Progenitor cell of endocrine pancreas (in vitro differentiated cells): ENCODE measurements around the gene TRPV2. TPM values are rescaled to one million over a fixed set of nuclear protein-coding genes. Genes with fewer than 3 reads are reported as not detected.

Source experiments
- DNase-seq: peaks from one replicate; pipeline ENCODE4 v3.0.0; 2021; ENCODE audit warnings: low spot score; ENCODE audit not compliant: unreplicated experiment
- H3K27ac Mint-ChIP-seq: 2 replicates; pipeline ENCODE4 v1.8.0; 2021; ENCODE audit warnings: mild to moderate bottlenecking, moderate library complexity, mixed read lengths
- H3K27me3 Mint-ChIP-seq: 2 replicates; pipeline ENCODE4 v1.8.0; 2021; ENCODE audit warnings: mixed read lengths
- H3K36me3 Mint-ChIP-seq: 2 replicates; pipeline ENCODE4 v1.8.0; 2022; ENCODE audit warnings: mixed read lengths; ENCODE audit not compliant: insufficient read depth
- H3K4me1 Mint-ChIP-seq: 2 replicates; pipeline ENCODE4 v1.8.0; 2021; ENCODE audit warnings: low read depth, mixed read lengths
- H3K4me3 Mint-ChIP-seq: 2 replicates; pipeline ENCODE4 v1.8.0; 2021; ENCODE audit warnings: low read depth, mild to moderate bottlenecking, moderate library complexity, mixed read lengths
- H3K9me3 Mint-ChIP-seq: 2 replicates; pipeline ENCODE4 v1.8.0; 2021; ENCODE audit warnings: low read depth, mixed read lengths
- total RNA-seq: library from RNA; stranded (reverse); gene quantifications from 2 replicates; pipeline ENCODE4 v1.2.1, GENCODE V29; 2021
- TF ChIP-seq, protein P1 (sequence below): fragments of 200-600 bp; sonication (generic); IDR thresholded peaks from one replicate; pipeline ENCODE4 v1.5.0; 2021; ENCODE audit warnings: antibody characterized with exemption, mild to moderate bottlenecking; ENCODE audit not compliant: unreplicated experiment

TRPV2 gene
- total RNA-seq, 1 donor from 2014 or later = 2.1 TPM

DNA sequence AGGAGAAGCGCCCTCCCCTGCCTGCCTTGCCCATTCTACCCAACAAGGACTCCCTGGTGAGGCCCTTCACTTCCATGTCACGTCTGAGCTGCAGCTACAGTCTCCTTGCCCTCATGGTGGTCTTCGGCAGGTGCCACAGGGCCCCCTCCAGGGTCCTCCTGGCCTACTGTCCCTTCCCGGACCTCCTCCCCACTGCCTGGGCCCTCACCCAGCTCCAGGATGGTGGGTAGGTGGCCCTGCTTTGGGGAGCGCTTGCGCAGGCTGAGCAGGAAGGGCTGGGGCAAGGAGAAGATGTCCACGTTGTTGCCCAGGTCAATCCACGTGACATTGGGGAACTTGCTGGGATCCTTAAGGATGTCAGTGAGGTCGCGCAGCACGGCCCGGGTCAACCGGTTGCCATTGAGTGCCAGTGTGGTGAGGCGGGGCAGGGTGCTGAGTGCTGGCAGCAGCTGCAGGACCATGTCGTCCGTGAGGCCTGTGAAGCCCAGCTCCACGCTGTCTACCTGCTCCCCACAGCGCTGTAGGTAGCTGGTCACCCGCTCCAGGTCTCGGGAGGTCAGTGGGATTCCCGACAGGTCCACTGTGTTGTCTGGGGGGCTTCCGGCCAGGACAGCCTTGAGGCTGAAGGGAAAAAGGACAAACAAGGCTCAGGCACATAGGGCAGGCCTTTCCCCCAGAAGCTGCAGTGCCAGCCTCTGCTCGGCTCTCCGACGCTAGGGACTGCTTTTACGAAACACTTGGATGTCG lies 28.3 kb downstream of the TRPV2 start:
- H3K9me3 Mint-ChIP-seq = no peaks in the 10 kb centered on the region
- H3K27me3 Mint-ChIP-seq = no peaks in the 10 kb centered on the region
- DNase-seq = no peak
- TF ChIP-seq, protein P1, sequence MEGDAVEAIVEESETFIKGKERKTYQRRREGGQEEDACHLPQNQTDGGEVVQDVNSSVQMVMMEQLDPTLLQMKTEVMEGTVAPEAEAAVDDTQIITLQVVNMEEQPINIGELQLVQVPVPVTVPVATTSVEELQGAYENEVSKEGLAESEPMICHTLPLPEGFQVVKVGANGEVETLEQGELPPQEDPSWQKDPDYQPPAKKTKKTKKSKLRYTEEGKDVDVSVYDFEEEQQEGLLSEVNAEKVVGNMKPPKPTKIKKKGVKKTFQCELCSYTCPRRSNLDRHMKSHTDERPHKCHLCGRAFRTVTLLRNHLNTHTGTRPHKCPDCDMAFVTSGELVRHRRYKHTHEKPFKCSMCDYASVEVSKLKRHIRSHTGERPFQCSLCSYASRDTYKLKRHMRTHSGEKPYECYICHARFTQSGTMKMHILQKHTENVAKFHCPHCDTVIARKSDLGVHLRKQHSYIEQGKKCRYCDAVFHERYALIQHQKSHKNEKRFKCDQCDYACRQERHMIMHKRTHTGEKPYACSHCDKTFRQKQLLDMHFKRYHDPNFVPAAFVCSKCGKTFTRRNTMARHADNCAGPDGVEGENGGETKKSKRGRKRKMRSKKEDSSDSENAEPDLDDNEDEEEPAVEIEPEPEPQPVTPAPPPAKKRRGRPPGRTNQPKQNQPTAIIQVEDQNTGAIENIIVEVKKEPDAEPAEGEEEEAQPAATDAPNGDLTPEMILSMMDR = no peak
- H3K4me3 Mint-ChIP-seq = no peak overlapping the region
- H3K36me3 Mint-ChIP-seq = peaks cover 19% of the 10 kb centered on the region
- peak overlapping the region; percentile 91 for H3K27ac Mint-ChIP-seq
- peaks cover 35% of the 10 kb centered on the region for H3K4me1 Mint-ChIP-seq

DNA sequence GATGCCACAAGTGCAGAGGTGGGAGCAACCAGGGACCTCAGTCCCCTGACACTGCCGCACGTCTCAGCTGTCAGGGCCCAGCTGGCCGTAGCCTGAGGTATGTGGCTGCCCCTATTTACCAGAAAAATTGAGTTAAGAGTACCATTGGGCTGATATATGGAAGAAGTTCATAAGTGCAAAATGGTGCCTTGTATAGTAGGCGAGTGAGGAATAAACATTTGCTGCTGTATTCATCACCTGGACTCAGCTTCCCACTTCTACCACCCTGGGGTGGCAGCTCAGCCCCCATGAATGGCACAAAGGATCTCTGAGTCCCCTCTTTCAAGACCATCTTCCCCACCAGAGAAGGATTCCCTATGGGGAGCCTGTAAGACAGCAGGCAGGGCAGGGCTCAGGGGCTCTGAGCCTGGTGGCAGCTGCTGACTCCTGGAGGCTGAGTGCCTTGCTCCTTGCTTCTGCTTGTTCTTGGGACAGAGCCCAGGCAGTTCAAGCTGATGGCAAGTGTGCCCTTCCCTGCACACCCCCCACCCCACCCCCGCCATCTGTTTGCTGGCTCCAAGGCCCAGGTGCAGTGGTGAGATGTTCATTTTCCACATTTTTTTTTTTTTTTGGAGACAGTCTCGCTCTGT lies 29.0 kb downstream of the TRPV2 start:
- DNase-seq = no peak
- H3K27ac Mint-ChIP-seq = peak overlapping the region; percentile 91
- no peaks in the 10 kb centered on the region for H3K9me3 Mint-ChIP-seq
- H3K4me1 Mint-ChIP-seq = peaks cover 33% of the 10 kb centered on the region
- no peak overlapping the region for H3K4me3 Mint-ChIP-seq
- TF ChIP-seq, protein P1 = no peak
- H3K27me3 Mint-ChIP-seq = no peaks in the 10 kb centered on the region
- H3K36me3 Mint-ChIP-seq = peaks cover 17% of the 10 kb centered on the region

DNA sequence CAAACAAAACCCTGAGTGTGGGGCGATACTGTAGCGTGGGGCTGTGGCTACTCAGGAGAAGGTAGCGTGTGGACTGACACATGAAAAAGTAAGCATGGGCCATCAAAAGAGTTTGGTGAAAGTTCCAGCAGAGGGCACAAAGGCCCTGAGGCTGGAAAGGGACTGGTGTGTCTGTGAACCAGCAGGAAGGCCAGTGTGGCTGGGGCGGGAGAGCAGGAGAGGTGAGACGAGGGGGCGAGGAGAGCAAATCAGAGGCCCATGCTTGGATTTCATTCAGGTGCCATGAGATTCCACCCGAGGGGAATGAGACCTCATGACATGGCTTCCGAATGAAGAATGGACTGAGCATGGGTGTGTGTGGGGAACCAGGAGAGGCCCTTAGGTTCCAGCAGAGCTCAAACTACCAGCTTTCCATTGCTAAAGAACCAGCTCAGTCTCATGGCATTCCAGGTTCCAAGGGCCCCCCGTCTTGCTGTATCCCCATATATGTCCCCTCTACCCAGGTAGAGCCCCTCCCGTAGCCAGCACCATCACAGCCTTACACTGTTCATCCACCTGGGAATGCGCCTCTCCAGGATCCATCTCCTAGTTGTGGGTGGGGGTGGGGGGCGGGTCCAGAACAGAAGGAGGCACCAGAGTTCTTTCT lies 31.1 kb downstream of the TRPV2 start:
- TF ChIP-seq, protein P1 = no peak
- Mint-ChIP-seq H3K27ac (peak overlapping the region; percentile 67), H3K9me3 (no peaks in the 10 kb centered on the region), H3K27me3 (no peaks in the 10 kb centered on the region), H3K36me3 (peaks cover 15% of the 10 kb centered on the region), H3K4me1 (peaks cover 18% of the 10 kb centered on the region), H3K4me3 (no peak overlapping the region)
- no peak for DNase-seq

DNA sequence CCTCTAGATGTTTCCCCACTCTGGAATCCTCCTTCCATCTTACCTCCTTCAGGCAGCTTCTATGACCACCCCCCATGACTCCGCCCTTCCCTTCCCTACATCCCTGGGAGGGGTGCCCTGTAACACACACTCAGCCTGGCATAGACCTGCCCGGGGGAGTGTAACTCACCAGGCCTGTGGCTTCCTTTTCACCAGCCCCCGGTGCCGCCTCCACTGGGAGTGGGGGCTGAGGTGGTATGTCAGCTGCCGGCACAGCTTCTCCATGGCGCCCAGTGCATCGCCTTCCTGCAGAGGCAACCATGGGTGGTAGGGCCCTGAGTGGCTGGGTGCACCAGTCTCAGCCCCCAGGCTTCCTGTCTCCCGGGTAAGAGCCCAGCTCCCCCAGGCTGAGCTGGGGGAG lies 32.3 kb downstream of the TRPV2 start:
- H3K9me3 Mint-ChIP-seq = no peaks in the 10 kb centered on the region

DNA sequence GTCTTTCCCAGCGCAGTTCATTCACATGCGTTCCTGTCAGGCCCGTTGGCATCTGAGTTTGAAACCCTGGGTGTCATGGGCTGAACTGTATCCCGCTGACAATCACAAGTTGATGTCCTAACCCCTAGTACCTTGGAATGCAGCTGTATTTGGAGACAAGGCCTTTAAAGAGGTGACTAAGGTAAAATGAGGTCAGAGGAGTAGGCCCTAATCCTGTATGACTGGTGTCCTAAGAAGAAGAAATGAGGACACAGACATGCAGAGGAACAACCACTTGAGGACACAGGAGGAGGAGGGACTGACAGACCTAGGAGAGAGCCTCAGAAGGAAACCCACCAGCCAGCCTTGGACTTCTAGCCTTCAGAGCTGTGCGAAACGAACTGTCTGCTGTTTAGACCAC lies 33.1 kb downstream of the TRPV2 start:
- Mint-ChIP-seq H3K4me1 (peaks cover 5% of the 10 kb centered on the region), H3K36me3 (peaks cover 8% of the 10 kb centered on the region), H3K27me3 (no peaks in the 10 kb centered on the region), H3K27ac (peak overlapping the region; percentile 52), H3K4me3 (no peak overlapping the region), H3K9me3 (no peaks in the 10 kb centered on the region)
- DNase-seq = no peak
- TF ChIP-seq, protein P1 = no peak

More for the DNA sequence above, 32.3 kb downstream of the TRPV2 start:
- H3K27ac Mint-ChIP-seq = no peak overlapping the region
- TF ChIP-seq, protein P1 = no peak
- H3K36me3 Mint-ChIP-seq = peaks cover 8% of the 10 kb centered on the region
- no peak overlapping the region for H3K4me3 Mint-ChIP-seq
- H3K27me3 Mint-ChIP-seq = no peaks in the 10 kb centered on the region
- H3K4me1 Mint-ChIP-seq = peaks cover 9% of the 10 kb centered on the region
- DNase-seq = no peak
